A549 (cell line): ENCODE data around the gene LAMB1. TPM values are rescaled to one million over a fixed set of nuclear protein-coding genes. Genes with fewer than 3 reads are reported as not detected.
A peak's percentile ranks its signal among the peaks of the same experiment; 100 is the strongest.

Experiments used
- ATAC-seq, 2 experiments: fragments of 200-7000 bp in 1 of 2; fragments of >200 bp in 1 of 2; cut with Nextera tagmentation in 1 of 2; cut with Tn5 transposase in 1 of 2; 3 replicates each; pipeline versions ENCODE4 v1.8.0 to v1.9.1; 2018 to 2020; ENCODE audit warnings: mild to moderate bottlenecking in 1 of 2, moderate library complexity in 1 of 2
- CTCF ChIA-PET: fragments of 300-600 bp; sonication (Branson Sonifier 250); formaldehyde crosslinking; extraction: SDS; loops from one replicate; lab custom pipeline; 2021; ENCODE audit warnings: antibody characterized with exemption, inconsistent platforms; lab: Yijun Ruan, JAX
- POLR2A ChIA-PET: fragments of 350-600 bp; formaldehyde crosslinking; extraction: SDS; loops from one replicate; lab custom pipeline; 2021; ENCODE audit warnings: antibody characterized with exemption, inconsistent platforms; lab: Yijun Ruan, JAX
- DNase-seq, 2 experiments: peaks; one replicate each; pipeline versions ENCODE4 v3.0.0 to v3.0.0-alpha.2; 2011 to 2016; ENCODE audit warnings: low read depth in 1 of 2, low spot score in 1 of 2
- FAIRE-seq: peaks from 2 replicates; lab custom pipeline; 2011; peaks lifted over from hg19 to GRCh38; lab: Jason Lieb, UNC
- H3K27ac ChIP-seq, 2 experiments: fragments of >200 bp; sonication (Bioruptor Twin); formaldehyde crosslinking; 3 replicates each; pipeline ENCODE4 v1.5.1; 2016 to 2017
- H3K4me1 ChIP-seq: fragments of >200 bp; sonication (Bioruptor Twin); formaldehyde crosslinking; 3 replicates; pipeline ENCODE4 v1.6.1; 2016
- H3K4me2 ChIP-seq: fragments of >200 bp; sonication (Bioruptor Twin); formaldehyde crosslinking; 3 replicates; pipeline ENCODE4 v1.6.1; 2016
- H3K4me3 ChIP-seq: fragments of >200 bp; sonication (Bioruptor Twin); formaldehyde crosslinking; 3 replicates; pipeline ENCODE4 v1.5.1; 2016
- H3K9me3 ChIP-seq: fragments of >200 bp; sonication (Bioruptor Twin); formaldehyde crosslinking; 3 replicates; pipeline ENCODE4 v1.6.1; 2016
- CBX8 ChIP-seq: fragments of 200-600 bp; sonication (generic); IDR thresholded peaks from 2 replicates; pipeline ENCODE4 v1.6.1; 2016
- CHD4 ChIP-seq: fragments of 200-600 bp; sonication (generic); IDR thresholded peaks from 2 replicates; pipeline ENCODE4 v1.6.1; 2016; ENCODE audit warnings: antibody characterized with exemption, mild to moderate bottlenecking, borderline replicate concordance
- FOXS1 ChIP-seq: fragments of 250-450 bp; sonication (Bioruptor Pico); IDR thresholded peaks from 2 replicates; pipeline ENCODE4 v1.5.0; 2020; ENCODE audit warnings: mild to moderate bottlenecking, moderate library complexity
- HES2 ChIP-seq: fragments of >200 bp; sonication (Bioruptor Twin); formaldehyde crosslinking; IDR thresholded peaks from 2 replicates; pipeline ENCODE4 v1.6.1; 2016
- HEYL ChIP-seq: fragments of 250-450 bp; sonication (Bioruptor Pico); IDR thresholded peaks from 2 replicates; pipeline ENCODE4 v1.8.0; 2021; ENCODE audit warnings: mild to moderate bottlenecking, moderate library complexity
- HMGXB4 ChIP-seq: fragments of 250-450 bp; sonication (Bioruptor Pico); IDR thresholded peaks from 2 replicates; pipeline ENCODE4 v1.5.0; 2021; ENCODE audit warnings: mild to moderate bottlenecking, moderate library complexity, borderline replicate concordance
- HOXA7 ChIP-seq: fragments of 250-450 bp; sonication (Bioruptor Pico); IDR thresholded peaks from 2 replicates; pipeline ENCODE4 v1.5.0; 2020; ENCODE audit warnings: mild to moderate bottlenecking, moderate library complexity
- HOXB13 ChIP-seq: fragments of 250-450 bp; sonication (Bioruptor Pico); IDR thresholded peaks from 2 replicates; pipeline ENCODE4 v1.5.0; 2020; ENCODE audit warnings: low read depth, mild to moderate bottlenecking, moderate library complexity
- MAFK ChIP-seq: fragments of 450-650 bp; IDR thresholded peaks from 2 replicates; pipeline ENCODE4 v1.6.1; 2014; ENCODE audit not compliant: partially characterized antibody
- MYC ChIP-seq: IDR thresholded peaks from 2 replicates; pipeline ENCODE4 v1.6.1; 2012; ENCODE audit warnings: mild to moderate bottlenecking, inconsistent platforms, low read length, improper control_type of control experiment, borderline replicate concordance
- POLR2AphosphoS2 ChIP-seq: conservative IDR thresholded peaks from 2 replicates; pipeline ENCODE4 v1.6.1; 2012; ENCODE audit warnings: low read length, improper control_type of control experiment, inconsistent platforms
- RARB ChIP-seq: fragments of 250-450 bp; sonication (Bioruptor Pico); IDR thresholded peaks from 2 replicates; pipeline ENCODE4 v1.8.0; 2021; ENCODE audit warnings: mild to moderate bottlenecking, moderate library complexity
- SMC3 ChIP-seq: fragments of >200 bp; sonication (Bioruptor Twin); formaldehyde crosslinking; IDR thresholded peaks from 3 replicates; pipeline ENCODE4 v1.6.1; 2018; ENCODE audit warnings: inconsistent platforms
- SREBF2 ChIP-seq: fragments of 450-650 bp; IDR thresholded peaks from 2 replicates; pipeline ENCODE4 v1.6.1; 2014; ENCODE audit warnings: mild to moderate bottlenecking, moderate library complexity
- ZNF302 ChIP-seq: fragments of 250-450 bp; sonication (Bioruptor Pico); IDR thresholded peaks from 2 replicates; pipeline ENCODE4 v1.9.0; 2021; ENCODE audit warnings: inconsistent platforms, mild to moderate bottlenecking, moderate library complexity
- ZSCAN20 ChIP-seq: fragments of 250-450 bp; sonication (Bioruptor Pico); IDR thresholded peaks from 2 replicates; pipeline ENCODE4 v1.8.0; 2022; ENCODE audit warnings: mild to moderate bottlenecking, moderate library complexity
- WGBS: methylation state at CpG from one replicate; pipeline ENCODE4 v1.1.6; 2017; ENCODE audit errors: missing lambda C conversion rate; 5-methylcytosine and 5-hydroxymethylcytosine counted together
- polyA plus RNA-seq, 4 experiments: library from polyadenylated mRNA; depleted of rRNA in 3 of 4; stranded (reverse); fragments of >200 nt; fragmentation: RNase III in 1 of 4; extraction: RNeasy Plus Mini Kit Qiagen cat#74134 plus additional on column Dnase treatment in 1 of 4; gene quantifications; 2 replicates in 3 of 4; 3 replicates in 1 of 4; pipeline ENCODE4 v1.2.3, GENCODE V29; 2011 to 2017

Gene LAMB1
- polyA plus RNA-seq, 2 of the 4 experiments (the other 2 are of a cell fraction), result 142 to 162 TPM

GRCh38 chr7:107999779-108000560 is 3.0 kb downstream of the LAMB1 start:
- DNase-seq, result no peak
- peak overlapping the region in 1 of 2 experiments; percentile 94; a peak in 4 of 6 replicates for H3K27ac ChIP-seq

GRCh38 chr7:107998660-107999480 is 4.1 kb downstream of the LAMB1 start:
- Histone ChIP-seq H3K4me3 (no peak overlapping the region), H3K9me3 (no peaks in the 10 kb centered on the region), H3K4me2 (peak overlapping the region; percentile 93), H3K4me1 (peaks cover 78% of the 10 kb centered on the region), H3K27ac (peak overlapping the region in 1 of 2 experiments; percentile 66; a peak in 3 of 6 replicates)
- TF ChIP-seq HMGXB4 (CRISPR knock-in tag), result no peak
- TF ChIP-seq MAFK, result peak; percentile 40
- ChIA-PET CTCF (interaction anchor here (1.1 to 5.6 kb wide), 5 partner anchors 18 to 147 kb away, joined by 3 to 46 read pairs (median 3); no protein-coding TSS in a partner anchor), POLR2A (interaction anchor here (0.7 kb wide), 1 partner anchor 21 kb away, joined by 3 read pairs; no protein-coding TSS in a partner anchor)
- WGBS, result 95% methylated on average over 3 of the region's 3 CpGs
- DNase-seq, result no peak
- ATAC-seq, result no peak
- FAIRE-seq, result no peak

More at GRCh38 chr7:107999779-108000560, 3.0 kb downstream of the LAMB1 start:
- Histone ChIP-seq H3K4me3 (peak overlapping the region; percentile 5; the same call in 2 of the 3 replicates), H3K4me2 (peak overlapping the region; percentile 93), H3K4me1 (peaks cover 76% of the 10 kb centered on the region), H3K9me3 (no peaks in the 10 kb centered on the region)
- TF ChIP-seq FOXS1 (no peak), SREBF2 (no peak), CBX8 (no peak), ZNF302 (CRISPR knock-in tag) (no peak), CHD4 (no peak), MYC (no peak), HEYL (CRISPR knock-in tag) (no peak), HOXB13 (CRISPR knock-in tag) (no peak), POLR2AphosphoS2 (no peak), ZSCAN20 (no peak), RARB (CRISPR knock-in tag) (no peak), SMC3 (no peak)
- ChIA-PET POLR2A (no interaction called here), CTCF (interaction anchor here (1.1 to 5.6 kb wide), 8 partner anchors 17 to 146 kb away, joined by 3 to 46 read pairs (median 8); no protein-coding TSS in a partner anchor)
- FAIRE-seq, result no peak
- WGBS, result 83% methylated on average over 4 of the region's 4 CpGs
- ATAC-seq, result no peak

GRCh38 chr7:107998150-107998549 is 4.8 kb downstream of the LAMB1 start:
- Histone ChIP-seq H3K4me2 (peak overlapping the region; percentile 93), H3K9me3 (no peaks in the 10 kb centered on the region), H3K4me1 (peaks cover 75% of the 10 kb centered on the region), H3K27ac (0 out of 6 replicates have a peak overlapping the region, but pooled peaks of 1 of the 2 experiments have one; percentile 11), H3K4me3 (no peak overlapping the region)
- ChIA-PET CTCF (interaction anchor here (1.1 to 5.6 kb wide), 3 partner anchors 19 to 148 kb away, joined by 3 to 46 read pairs (median 8); no protein-coding TSS in a partner anchor), POLR2A (interaction anchor here (0.7 kb wide), 1 partner anchor 21 kb away, joined by 3 read pairs; no protein-coding TSS in a partner anchor)
- DNase-seq (no peak), FAIRE-seq (no peak)
- TF ChIP-seq HES2 (no peak), HOXA7 (no peak)
- TF ChIP-seq, all 56 proteins: peak for 0
- WGBS, result 80% methylated on average over 2 of the region's 2 CpGs
- no peak for ATAC-seq
